Stimulated activated CD8-positive, alpha-beta memory T cell treated with anti-CD3 and anti-CD28 coated beads, Interleukin-7, amount 100 ng/mL, for 24 hours (primary cell): ENCODE data around the gene COL26A1.
"Not testable (repeated sequence)": the region's sequence is repeated elsewhere in the genome, so short reads cannot be mapped to it uniquely, and the experiment has no call there.

Experiments
- DNase-seq: peaks from one replicate; pipeline ENCODE4 v3.0.0-alpha.2; 2020; ENCODE audit warnings: low read depth

Gene COL26A1

DNA sequence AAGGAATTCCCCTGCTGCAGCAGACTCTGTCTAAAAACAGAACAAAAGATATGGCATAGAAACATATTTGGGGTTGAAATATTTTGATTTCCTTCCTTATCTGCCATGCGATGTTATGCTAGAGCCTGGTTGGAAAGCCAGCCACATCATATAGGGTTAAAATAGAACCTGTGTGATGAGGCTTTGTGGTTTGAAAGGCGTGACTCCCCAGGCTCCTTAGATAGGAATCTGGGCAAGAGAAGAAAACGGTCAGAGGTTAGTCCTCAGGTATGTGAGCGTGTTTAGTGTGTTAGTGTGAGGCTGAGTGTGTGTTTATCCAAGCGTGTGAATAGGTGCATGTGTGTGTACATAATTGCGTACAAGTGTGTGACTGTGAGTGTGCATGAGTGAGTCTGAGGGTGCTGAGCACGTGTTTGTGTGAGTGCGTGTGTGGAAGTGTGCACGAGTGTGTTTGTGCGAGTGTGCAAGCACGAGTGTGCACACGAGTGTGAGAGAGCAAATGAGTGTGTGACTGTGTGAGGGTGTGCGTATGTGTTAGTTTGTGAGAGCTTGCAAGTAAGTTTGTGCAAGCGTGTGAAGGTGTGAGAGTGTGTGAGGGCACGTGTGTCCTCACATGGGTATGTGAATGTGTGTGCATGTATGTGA, 79.9 kb downstream of the COL26A1 start:
- DNase-seq = no peak

DNA sequence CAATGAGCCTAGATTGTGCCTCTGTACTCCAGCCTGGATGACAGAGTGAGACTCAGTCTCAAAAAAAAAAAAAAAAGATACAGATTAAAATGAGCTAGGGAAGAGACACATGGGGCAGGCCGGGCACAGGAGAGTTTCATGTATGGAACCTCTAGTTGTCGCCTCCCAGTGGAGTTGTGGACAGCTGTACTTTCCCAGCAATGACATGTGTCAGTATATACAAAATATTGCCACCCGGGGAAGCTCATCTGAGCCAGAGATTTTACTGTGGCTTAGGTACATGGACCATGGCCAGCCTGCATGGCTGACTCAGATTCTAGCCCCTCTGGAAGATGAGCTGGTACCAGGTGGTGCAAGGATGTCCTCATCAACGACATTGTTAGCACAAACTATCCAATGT, 87.4 kb downstream of the COL26A1 start:
- no peak for DNase-seq

- no peak for DNase-seq
Observed at GRCh38 chr7:101453617-101454016, 90.9 kb downstream of the COL26A1 start.

DNA sequence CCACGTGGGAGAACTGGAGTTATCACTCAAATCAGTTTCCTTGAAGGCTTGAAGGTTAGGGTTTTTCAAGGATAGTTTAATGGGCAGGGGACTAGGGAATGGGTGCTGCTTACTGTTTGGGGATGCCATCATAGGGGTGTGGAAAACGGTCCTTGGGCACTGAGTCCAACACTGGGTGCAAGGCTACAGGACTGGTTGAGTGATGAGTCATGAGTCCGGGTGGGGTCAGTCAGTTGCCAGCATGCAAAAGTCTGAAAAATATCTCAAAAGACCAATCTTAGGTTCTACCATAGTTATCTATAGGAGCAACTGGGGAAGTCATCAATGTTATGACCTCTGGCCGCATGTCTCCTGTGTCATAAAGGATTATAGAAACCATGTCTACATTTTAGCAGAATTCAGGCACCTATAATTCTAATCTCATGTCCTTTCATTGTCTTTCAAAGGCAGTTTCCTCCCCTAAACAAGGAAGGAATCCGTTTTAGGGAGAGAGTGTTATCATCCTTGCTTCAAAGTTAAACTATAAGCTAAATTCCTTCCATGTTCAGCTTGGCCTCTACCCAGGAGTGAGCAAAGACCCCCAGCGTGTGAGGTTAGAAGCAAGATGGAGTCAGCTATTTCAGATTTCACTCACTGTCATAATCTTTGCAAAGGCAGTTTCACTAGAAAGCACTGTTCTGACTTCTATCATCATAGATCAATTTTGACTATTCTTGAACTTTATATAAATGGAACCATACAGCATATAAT, 94.5 kb downstream of the COL26A1 start:
- DNase-seq = no peak

GRCh38 chr7:101465131-101465530, 102.5 kb downstream of the COL26A1 start:
- no peak for DNase-seq

DNA sequence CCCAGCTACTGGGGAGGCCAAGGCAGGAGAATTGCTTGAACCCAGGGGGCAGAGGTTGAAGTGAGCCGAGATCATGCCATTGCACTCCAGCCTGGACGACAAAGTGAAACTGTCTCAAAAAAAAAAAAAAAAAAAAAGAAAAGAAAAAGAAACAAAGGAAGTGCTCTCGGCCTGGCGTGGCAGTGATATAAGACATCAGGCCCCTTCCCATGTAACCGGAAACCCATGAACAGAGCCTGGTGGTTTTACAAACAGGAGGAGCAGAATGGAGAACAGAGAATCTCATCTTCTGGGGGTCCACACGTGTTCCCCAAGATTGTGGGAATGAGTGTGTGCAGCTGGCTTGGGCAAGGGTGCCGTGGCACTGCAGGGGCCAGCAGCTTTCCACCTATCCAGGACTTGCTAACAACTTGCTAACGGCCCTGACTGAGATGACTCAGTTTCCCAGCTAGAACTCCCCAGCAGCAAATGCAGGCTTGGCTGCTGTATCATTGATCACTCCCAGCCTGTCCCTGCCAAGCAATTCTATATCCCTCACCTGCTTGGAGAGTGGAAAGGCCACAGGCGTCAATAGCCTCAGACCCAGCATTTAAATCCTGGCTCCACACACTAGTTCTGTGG, 103.0 kb downstream of the COL26A1 start:
- no peak for DNase-seq

GRCh38 chr7:101466871-101467270, 104.2 kb downstream of the COL26A1 start:
- no peak for DNase-seq

GRCh38 chr7:101468546-101469275, 106.0 kb downstream of the COL26A1 start:
- DNase-seq = no peak

DNA sequence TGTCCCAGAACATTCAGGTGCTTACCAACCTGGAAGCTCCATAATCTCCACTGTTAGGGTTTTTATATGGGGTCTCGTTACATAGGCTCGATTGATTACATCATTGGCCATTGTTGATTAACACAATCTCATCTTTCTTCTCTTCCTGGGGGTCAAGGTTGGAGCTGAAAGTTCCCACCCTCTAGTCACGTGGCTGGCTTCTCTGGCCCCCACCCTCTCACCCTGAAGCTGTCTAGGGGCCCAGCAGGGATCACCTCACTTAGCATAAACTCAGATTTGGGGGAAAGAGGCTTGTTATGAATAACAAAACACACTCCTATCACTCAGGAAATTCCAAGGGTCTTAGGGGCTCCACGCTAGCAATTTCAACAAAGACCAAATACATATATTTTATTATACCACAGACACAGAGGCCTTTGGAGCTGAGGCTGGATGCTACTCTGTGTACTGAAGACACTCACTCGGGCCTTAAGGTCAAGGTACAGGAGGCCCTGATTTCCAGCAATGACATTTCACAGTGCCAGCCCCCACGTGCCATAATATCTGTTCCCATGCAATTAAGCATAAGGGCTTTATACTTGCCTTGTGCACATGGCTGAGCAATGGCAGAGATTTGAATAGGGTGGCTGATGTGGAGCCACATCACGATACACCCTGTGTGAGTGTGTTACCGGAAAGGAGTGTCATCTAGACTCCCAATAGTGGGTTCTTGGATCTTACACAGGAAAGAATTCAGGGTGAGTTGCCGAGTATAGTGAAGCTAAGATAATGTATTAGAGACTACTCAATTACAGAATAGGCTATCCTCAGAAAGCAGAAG, 108.2 kb downstream of the COL26A1 start:
- no peak for DNase-seq

GRCh38 chr7:101474178-101474577, 111.5 kb downstream of the COL26A1 start:
- DNase-seq = no peak

GRCh38 chr7:101475691-101476090, 113.0 kb downstream of the COL26A1 start:
- not testable (repeated sequence) for DNase-seq

DNA sequence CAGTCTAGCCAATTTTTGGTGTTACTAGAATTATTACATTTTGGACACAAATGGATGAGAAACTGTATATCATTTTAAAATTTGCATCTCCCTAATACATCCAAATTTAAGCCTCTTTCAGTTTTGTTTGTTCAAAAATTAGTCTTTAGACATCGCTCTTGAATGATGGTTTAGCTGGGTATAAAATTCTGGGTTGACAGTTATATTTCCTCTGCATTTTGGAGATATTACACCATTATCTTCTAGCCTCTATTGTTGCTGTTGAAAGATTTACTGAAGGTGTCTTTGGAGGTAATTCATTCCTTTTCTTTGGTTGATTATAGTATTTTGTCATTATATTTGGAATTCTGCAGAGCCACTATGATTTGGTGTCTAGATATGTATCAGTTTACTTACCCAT, 116.5 kb downstream of the COL26A1 start:
- DNase-seq = no peak

GRCh38 chr7:101486056-101486432, 123.4 kb downstream of the COL26A1 start:
- not testable (repeated sequence) for DNase-seq

- no peak for DNase-seq
Observed at GRCh38 chr7:101486433-101487104, 123.9 kb downstream of the COL26A1 start.

DNA sequence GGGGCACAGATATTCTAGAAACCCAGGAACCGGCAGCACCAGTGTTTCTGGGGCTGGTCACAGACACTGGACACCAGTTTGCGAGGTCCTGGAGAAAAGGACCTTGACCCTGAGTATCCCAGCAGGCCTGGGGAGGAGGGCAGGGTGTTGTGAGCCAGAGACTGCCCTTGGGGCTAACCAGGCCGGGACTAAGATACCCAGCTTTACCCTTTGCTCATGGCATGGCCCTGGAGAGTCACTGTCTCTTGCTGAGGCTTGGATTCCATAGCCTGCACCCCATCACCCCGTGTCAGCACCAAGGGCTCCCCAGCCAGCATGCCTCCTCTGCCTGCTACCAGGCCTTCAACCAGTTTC, 124.4 kb downstream of the COL26A1 start:
- no peak for DNase-seq

GRCh38 chr7:101487753-101488152, 125.1 kb downstream of the COL26A1 start:
- DNase-seq = no peak

- DNase-seq = no peak
Observed at GRCh38 chr7:101488826-101489572, 126.3 kb downstream of the COL26A1 start.

GRCh38 chr7:101490439-101490838, 127.8 kb downstream of the COL26A1 start:
- DNase-seq = not testable (repeated sequence)

DNA sequence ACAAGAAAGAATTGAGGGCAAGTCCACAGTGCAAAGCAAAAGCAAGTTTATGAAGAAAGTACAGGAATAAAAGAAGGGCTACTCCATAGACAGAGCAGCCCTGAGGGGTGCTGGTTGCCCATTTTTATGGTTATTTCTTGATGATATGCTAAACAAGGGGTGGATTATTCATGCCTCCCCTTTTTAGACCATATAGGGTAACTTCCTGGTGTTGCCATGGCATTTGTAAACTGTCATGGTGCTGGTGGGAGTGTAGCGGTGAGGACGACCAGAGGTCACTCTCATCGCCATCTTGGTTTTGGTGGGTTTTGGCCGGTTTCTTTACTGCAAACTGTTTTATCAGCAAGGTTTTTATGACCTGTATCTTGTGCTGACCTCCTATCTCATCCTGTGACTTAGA, 128.8 kb downstream of the COL26A1 start:
- not testable (repeated sequence) for DNase-seq

DNA sequence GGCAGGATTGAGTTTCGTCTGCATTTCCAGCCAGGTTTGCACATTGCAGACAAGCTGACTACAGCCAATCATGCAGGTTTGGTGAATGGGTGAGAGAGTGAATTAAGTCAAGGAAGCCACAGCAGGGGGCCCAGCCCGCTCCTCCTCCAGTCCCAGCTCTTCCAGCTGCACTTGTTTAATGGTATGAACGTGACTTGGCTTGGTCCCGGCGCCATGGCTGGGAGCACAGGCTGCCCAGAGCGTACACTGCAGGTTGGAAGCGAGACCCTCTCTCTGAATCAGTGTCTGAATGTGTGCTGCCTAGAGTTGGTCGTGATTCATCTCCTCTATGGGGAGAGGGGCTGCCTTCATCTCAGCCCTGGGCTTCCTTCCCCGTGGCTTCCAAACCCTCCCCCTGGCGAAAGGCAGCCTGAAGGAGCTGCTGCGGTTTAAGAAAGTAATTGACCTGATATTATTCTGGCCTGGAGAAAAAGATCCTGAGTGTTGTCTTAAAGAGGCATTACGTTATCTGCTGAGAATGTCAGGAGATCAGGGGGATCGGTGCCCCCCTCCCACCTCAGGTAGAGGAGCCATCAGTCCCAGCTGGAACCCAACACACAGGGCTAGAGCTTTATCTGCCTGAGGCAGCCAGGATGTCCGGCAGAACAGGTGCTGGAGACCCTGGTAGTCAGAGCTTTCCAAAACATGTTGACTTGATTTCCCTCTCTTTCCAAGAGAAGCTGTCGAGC, 132.1 kb downstream of the COL26A1 start:
- DNase-seq = no peak
